B cell (primary cell): Measurements from ENCODE around the gene BIK. TPM values are rescaled to one million over a fixed set of nuclear protein-coding genes. Genes with fewer than 3 reads are reported as not detected.

Source experiments
- ATAC-seq: fragments of 200-7000 bp; cut with Tn5 transposase; one replicate; pipeline ENCODE4 v1.10.0; 2021; ENCODE audit warnings: low read depth, mild to moderate bottlenecking, moderate number of reproducible peaks, moderate library complexity
- CTCF ChIA-PET: fragments of 350-600 bp; sonication (Branson Sonifier 250); formaldehyde crosslinking; loops from one replicate; lab custom pipeline; 2021; ENCODE audit warnings: antibody characterized with exemption, inconsistent platforms; lab: Charles Lee
- POLR2A ChIA-PET: fragments of 350-600 bp; sonication (Branson Sonifier 250); formaldehyde crosslinking; loops from one replicate; lab custom pipeline; 2021; ENCODE audit warnings: antibody characterized with exemption; lab: Charles Lee
- DNase-seq: peaks from one replicate; pipeline ENCODE4 v3.0.0; 2013
- H2AFZ ChIP-seq: 2 replicates; pipeline ENCODE4 v1.6.1; 2012; ENCODE audit warnings: mild to moderate bottlenecking, low read depth, low read length; ENCODE audit not compliant: insufficient read depth, poor library complexity, severe bottlenecking
- H3K27ac ChIP-seq, 2 donors: 1 replicate in 1 of 2; 2 replicates in 1 of 2; pipeline ENCODE4 v1.5.1; 2012 to 2013; ENCODE audit warnings: low read length in 2 of 2, mild to moderate bottlenecking in 2 of 2, moderate library complexity in 1 of 2
- H3K27me3 ChIP-seq, 4 experiments: fragments of 200-600 bp in 1 of 4; sonication (generic) in 1 of 4; replicated peaks in 1 of 4; 1 replicate in 2 of 4; 2 replicates in 2 of 4; pipeline versions ENCODE4 v1.6.1 to v1.7.0; 2013 to 2016; ENCODE audit warnings: low read length in 3 of 4, mild to moderate bottlenecking in 2 of 4, mixed read lengths in 1 of 4, moderate library complexity in 1 of 4; ENCODE audit not compliant: insufficient read depth in 4 of 4, control insufficient read depth in 3 of 4; ENCODE audit errors: control extremely low read depth in 1 of 4
- H3K36me3 ChIP-seq, 2 experiments: replicated peaks in 1 of 2; 1 replicate in 1 of 2; 2 replicates in 1 of 2; pipeline versions ENCODE4 v1.6.1 to v1.7.1; 2013; ENCODE audit warnings: low read length in 1 of 2; ENCODE audit not compliant: insufficient read depth in 2 of 2, control insufficient read depth in 1 of 2; ENCODE audit errors: control extremely low read depth in 1 of 2, extremely low read depth in 1 of 2
- H3K4me1 ChIP-seq, 2 donors: fragments of 200-600 bp in 1 of 2; sonication (generic) in 1 of 2; 1 replicate in 1 of 2; 2 replicates in 1 of 2; pipeline versions ENCODE4 v1.5.1 to v1.6.1; 2013 to 2017; ENCODE audit warnings: low read length in 2 of 2; ENCODE audit not compliant: control insufficient read depth in 2 of 2, insufficient read depth in 2 of 2
- H3K4me2 ChIP-seq: replicated peaks from 2 replicates; pipeline ENCODE3; 2012; ENCODE audit warnings: mild to moderate bottlenecking, low read depth, low read length; ENCODE audit not compliant: poor library complexity, severe bottlenecking
- H3K4me3 ChIP-seq, 5 experiments: fragments of 200-600 bp in 1 of 5; sonication (generic) in 1 of 5; 1 replicate in 3 of 5; 2 replicates in 2 of 5; pipeline versions ENCODE4 v1.5.1 to v1.7.0; 2011 to 2016; ENCODE audit warnings: low read length in 4 of 5, mild to moderate bottlenecking in 4 of 5, low read depth in 2 of 5, control low read depth in 1 of 5, moderate library complexity in 1 of 5; ENCODE audit not compliant: insufficient read depth in 1 of 5; ENCODE audit errors: control extremely low read depth in 1 of 5, extremely low read depth in 1 of 5
- H3K79me2 ChIP-seq: fragments of 200-600 bp; sonication (generic); one replicate; pipeline ENCODE4 v1.6.0; 2016; ENCODE audit warnings: low read length; ENCODE audit not compliant: control insufficient read depth, insufficient read depth
- H3K9ac ChIP-seq: fragments of 200-600 bp; sonication (generic); 2 replicates; pipeline ENCODE4 v1.6.1; 2017; ENCODE audit warnings: mild to moderate bottlenecking, low read length, moderate library complexity
- H3K9me3 ChIP-seq, 3 donors: one replicate each; pipeline versions ENCODE4 v1.6.1 to v1.7.1; 2013; ENCODE audit warnings: low read length in 2 of 3; ENCODE audit not compliant: control insufficient read depth in 2 of 3, insufficient read depth in 1 of 3; ENCODE audit errors: control extremely low read depth in 1 of 3
- H4K20me1 ChIP-seq: 2 replicates; pipeline ENCODE4 v1.6.0; 2012; ENCODE audit warnings: mild to moderate bottlenecking, low read length; ENCODE audit not compliant: insufficient read depth, control insufficient read depth, poor library complexity, severe bottlenecking
- H3K27ac Mint-ChIP-seq: one replicate; pipeline ENCODE4 v1.8.0; 2021; ENCODE audit warnings: mixed read lengths
- H3K27me3 Mint-ChIP-seq: one replicate; pipeline ENCODE4 v1.8.0; 2021; ENCODE audit warnings: mixed read lengths
- H3K4me1 Mint-ChIP-seq: one replicate; pipeline ENCODE4 v1.8.0; 2021; ENCODE audit warnings: mixed read lengths
- H3K4me3 Mint-ChIP-seq: one replicate; pipeline ENCODE4 v1.8.0; 2021; ENCODE audit warnings: mixed read lengths
- H3K9me3 Mint-ChIP-seq: one replicate; pipeline ENCODE4 v1.8.0; 2022; ENCODE audit warnings: mixed read lengths; ENCODE audit not compliant: insufficient read depth
- EZH2 ChIP-seq: IDR thresholded peaks from 2 replicates; pipeline ENCODE4 v1.6.1; 2012; ENCODE audit warnings: borderline replicate concordance, low read depth, mild to moderate bottlenecking, moderate library complexity, low read length; ENCODE audit not compliant: insufficient read depth, poor library complexity, severe bottlenecking
- WGBS: methylation state at CpG from one replicate; pipeline ENCODE4 v1.1.5; 2013; ENCODE audit warnings: missing lambda C conversion rate; ENCODE audit not compliant: insufficient coverage; 5-methylcytosine and 5-hydroxymethylcytosine counted together
- intact Hi-C: fragments of 100-400 bp; cut with micrococcal nuclease; formaldehyde crosslinking; loops from one replicate; pipeline ENCODE4 v1.10.0; 2022
- polyA plus RNA-seq: library from polyadenylated mRNA; depleted of rRNA; stranded (reverse); fragments of >200 nt; gene quantifications from 2 replicates; pipeline ENCODE4 v1.2.3, GENCODE V29; 2012
- total RNA-seq, 2 donors: library from RNA; stranded (reverse); fragments of 120-200 nt in 1 of 2; gene quantifications; 1 replicate in 1 of 2; 2 replicates in 1 of 2; pipeline versions ENCODE4 v1.2.3 to v1.2.4, GENCODE V29; 2013 to 2022
- TF ChIP-seq, protein P1 (sequence below): fragments of 200-600 bp; IDR thresholded peaks from one replicate; pipeline ENCODE4 v1.8.0; 2022; ENCODE audit warnings: antibody characterized with exemption, mild to moderate bottlenecking

The BIK gene
- total and polyA plus RNA-seq, 2 donors (not counting 1 experiment from before 2014, with no cell fraction given), result 1.3 to 2.7 TPM

- H3K36me3 ChIP-seq, result no peaks in the 10 kb centered on the region
- peaks cover 0 to 70% (median 34%) of the 10 kb centered on the region in 4 experiments for H3K27me3 ChIP-seq
- Mint-ChIP-seq H3K4me3 (peak overlapping the region; percentile 87), H3K27me3 (peaks cover 41% of the 10 kb centered on the region), H3K4me1 (peaks cover 30% of the 10 kb centered on the region), H3K27ac (peak overlapping the region; percentile 41), H3K9me3 (no peaks in the 10 kb centered on the region)
- H2AFZ ChIP-seq, result peak overlapping the region; percentile 78
- DNase-seq (peak; percentile 75), ATAC-seq (peak; percentile 64)
- TF ChIP-seq EZH2, result no peak
- TF ChIP-seq, protein P1, sequence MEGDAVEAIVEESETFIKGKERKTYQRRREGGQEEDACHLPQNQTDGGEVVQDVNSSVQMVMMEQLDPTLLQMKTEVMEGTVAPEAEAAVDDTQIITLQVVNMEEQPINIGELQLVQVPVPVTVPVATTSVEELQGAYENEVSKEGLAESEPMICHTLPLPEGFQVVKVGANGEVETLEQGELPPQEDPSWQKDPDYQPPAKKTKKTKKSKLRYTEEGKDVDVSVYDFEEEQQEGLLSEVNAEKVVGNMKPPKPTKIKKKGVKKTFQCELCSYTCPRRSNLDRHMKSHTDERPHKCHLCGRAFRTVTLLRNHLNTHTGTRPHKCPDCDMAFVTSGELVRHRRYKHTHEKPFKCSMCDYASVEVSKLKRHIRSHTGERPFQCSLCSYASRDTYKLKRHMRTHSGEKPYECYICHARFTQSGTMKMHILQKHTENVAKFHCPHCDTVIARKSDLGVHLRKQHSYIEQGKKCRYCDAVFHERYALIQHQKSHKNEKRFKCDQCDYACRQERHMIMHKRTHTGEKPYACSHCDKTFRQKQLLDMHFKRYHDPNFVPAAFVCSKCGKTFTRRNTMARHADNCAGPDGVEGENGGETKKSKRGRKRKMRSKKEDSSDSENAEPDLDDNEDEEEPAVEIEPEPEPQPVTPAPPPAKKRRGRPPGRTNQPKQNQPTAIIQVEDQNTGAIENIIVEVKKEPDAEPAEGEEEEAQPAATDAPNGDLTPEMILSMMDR, result no peak
- peak overlapping the region; percentile 71 for H3K9ac ChIP-seq
- H3K9me3 ChIP-seq, result peaks cover 0 to 9% (median 0%) of the 10 kb centered on the region in 3 donors
- peaks cover 38 to 47% of the 10 kb centered on the region in 2 donors for H3K4me1 ChIP-seq
- H3K27ac ChIP-seq, result no peak overlapping the region
- H3K4me3 ChIP-seq, result peak overlapping the region in 4 of 5 experiments; percentile 45 to 73 (median 61)
- intact Hi-C loops, result loop anchor here (2.0 kb wide), 2 partner anchors 22 to 26 kb away; partner anchors contain the start of gene TTLL1
- peaks cover 9% of the 10 kb centered on the region for H3K79me2 ChIP-seq
- CTCF ChIA-PET, result interaction anchor here (0.7 to 2.0 kb wide), 8 partner anchors 10 to 541 kb away, joined by 3 to 9 read pairs (median 4); no protein-coding TSS in a partner anchor
- H4K20me1 ChIP-seq, result peaks cover 8% of the 10 kb centered on the region
- 3% methylated on average over 86 of the region's 86 CpGs for WGBS
- POLR2A ChIA-PET, result interaction anchor here (0.6 kb wide), 1 partner anchor 302 kb away, joined by 3 read pairs; no protein-coding TSS in a partner anchor
- H3K4me2 ChIP-seq, result peak overlapping the region; percentile 98
These were observed 525 bp downstream of the BIK start for GRCh38 chr22:43110927-43111623.
